Measurements from ENCODE around the gene HILPDA. TPM values are rescaled to one million over a fixed set of nuclear protein-coding genes. Genes with fewer than 3 reads are reported as not detected.

The HILPDA gene
- polyA plus RNA-seq, 1 donor (not counting 4 experiments of a cell fraction or from before 2014, with no cell fraction given), result 17.9 TPM

- Histone ChIP-seq H3K4me1 (ENCODE audit: control insufficient read depth, extremely low read depth, insufficient read depth, low read length) (no peaks in the 10 kb centered on the region), H2AFZ (ENCODE audit: control insufficient read depth, low read length) (no peak overlapping the region), H3K27me3 (ENCODE audit: control insufficient read depth, extremely low read depth, insufficient read depth, low read length) (no peaks in the 10 kb centered on the region), H3K79me2 (ENCODE audit: control insufficient read depth, insufficient read depth, low read length) (no peaks in the 10 kb centered on the region), H3K36me3 (ENCODE audit: control insufficient read depth in 2 of 2, extremely low read depth in 1 of 2, insufficient read depth in 2 of 2, low read length in 2 of 2) (no peaks in the 10 kb centered on the region), H3K4me2 (ENCODE audit: control insufficient read depth, extremely low read depth, insufficient read depth, low read depth, low read length) (no peak overlapping the region), H3K4me3 (ENCODE audit: control insufficient read depth in 2 of 3, extremely low read depth in 1 of 3, insufficient read depth in 2 of 3, low read depth in 1 of 3, low read length in 3 of 3) (no peak overlapping the region), H3K9me3 (ENCODE audit: control insufficient read depth, low read depth, low read length) (no peaks in the 10 kb centered on the region), H3K27ac (ENCODE audit: control insufficient read depth, insufficient read depth, low read length) (no peak overlapping the region), H3K9ac (ENCODE audit: control insufficient read depth, extremely low read depth, insufficient read depth, low read length) (no peak overlapping the region), H4K20me1 (ENCODE audit: control insufficient read depth, extremely low read depth, insufficient read depth, low read length) (no peaks in the 10 kb centered on the region), H3K9me1 (ENCODE audit: control insufficient read depth, extremely low read depth, insufficient read depth, low read length) (no peaks in the 10 kb centered on the region)
- TF ChIP-seq CTCF (optimal IDR thresholded peaks at IDR 0.05 in 1 of 3, IDR thresholded peaks at IDR 0.05 in 1 of 3, conservative IDR thresholded peaks at IDR 0.05 in 1 of 3; ENCODE audit: extremely low read depth in 1 of 3, insufficient read depth in 2 of 3, low read length in 3 of 3) (no peak), EZH2 (IDR thresholded peaks at IDR 0.05; ENCODE audit: low read length) (no peak)
- dilution Hi-C loops (cut with MboI; ENCODE audit: extremely low pct_ligation_motif_present, low sequenced_read_pairs), result no loop called here
- FAIRE-seq (no peak), DNase-seq (ENCODE audit: low read depth, low spot score) (no peak)
Measured at GRCh38 chr7:128422842-128423241, 32.8 kb upstream of the HILPDA start.

- Histone ChIP-seq H3K27ac (ENCODE audit: control insufficient read depth, insufficient read depth, low read length) (no peak overlapping the region), H3K4me1 (ENCODE audit: control insufficient read depth, extremely low read depth, insufficient read depth, low read length) (no peaks in the 10 kb centered on the region), H4K20me1 (ENCODE audit: control insufficient read depth, extremely low read depth, insufficient read depth, low read length) (no peaks in the 10 kb centered on the region), H3K9me1 (ENCODE audit: control insufficient read depth, extremely low read depth, insufficient read depth, low read length) (no peaks in the 10 kb centered on the region), H3K4me2 (ENCODE audit: control insufficient read depth, extremely low read depth, insufficient read depth, low read depth, low read length) (no peak overlapping the region), H3K36me3 (ENCODE audit: control insufficient read depth in 2 of 2, extremely low read depth in 1 of 2, insufficient read depth in 2 of 2, low read length in 2 of 2) (no peaks in the 10 kb centered on the region), H3K4me3 (ENCODE audit: control insufficient read depth in 2 of 3, extremely low read depth in 1 of 3, insufficient read depth in 2 of 3, low read depth in 1 of 3, low read length in 3 of 3) (no peak overlapping the region), H3K79me2 (ENCODE audit: control insufficient read depth, insufficient read depth, low read length) (no peaks in the 10 kb centered on the region), H3K9ac (ENCODE audit: control insufficient read depth, extremely low read depth, insufficient read depth, low read length) (no peak overlapping the region), H3K27me3 (ENCODE audit: control insufficient read depth, extremely low read depth, insufficient read depth, low read length) (no peaks in the 10 kb centered on the region), H3K9me3 (ENCODE audit: control insufficient read depth, low read depth, low read length) (no peaks in the 10 kb centered on the region), H2AFZ (ENCODE audit: control insufficient read depth, low read length) (no peak overlapping the region)
- TF ChIP-seq CTCF (optimal IDR thresholded peaks at IDR 0.05 in 1 of 3, IDR thresholded peaks at IDR 0.05 in 1 of 3, conservative IDR thresholded peaks at IDR 0.05 in 1 of 3; ENCODE audit: extremely low read depth in 1 of 3, insufficient read depth in 2 of 3, low read length in 3 of 3) (no peak), EZH2 (IDR thresholded peaks at IDR 0.05; ENCODE audit: low read length) (no peak)
- FAIRE-seq (no peak), DNase-seq (ENCODE audit: low read depth, low spot score) (no peak)
- dilution Hi-C loops (cut with MboI; ENCODE audit: extremely low pct_ligation_motif_present, low sequenced_read_pairs), result no loop called here
Measured at GRCh38 chr7:128424686-128425275, 30.9 kb upstream of the HILPDA start.

All from keratinocyte (primary cell).